OCI-LY1 (cell line): ENCODE measurements around the gene FBXW4.

Experiments used
- H2AFZ ChIP-seq: fragments of 200-600 bp; sonication (generic), shearing (Covaris generic); 2 replicates; pipeline ENCODE4 v1.6.0; 2014; ENCODE audit warnings: antibody characterized with exemption, mild to moderate bottlenecking, low read length
- H3F3A ChIP-seq: fragments of 200-600 bp; sonication (generic), shearing (Covaris generic); 2 replicates; pipeline ENCODE4 v1.6.0; 2014; ENCODE audit warnings: mild to moderate bottlenecking, antibody characterized with exemption, low read length, moderate library complexity; ENCODE audit not compliant: insufficient read depth
- H3K27ac ChIP-seq: fragments of 200-600 bp; sonication (generic); 2 replicates; pipeline ENCODE4 v1.5.1; 2014; ENCODE audit warnings: low read length, mixed run types, mild to moderate bottlenecking, low read depth; ENCODE audit not compliant: poor library complexity, severe bottlenecking
- H3K27me3 ChIP-seq: fragments of 200-600 bp; sonication (generic); 2 replicates; pipeline ENCODE4 v1.6.0; 2014; ENCODE audit warnings: antibody characterized with exemption, mild to moderate bottlenecking, low read length, moderate library complexity; ENCODE audit not compliant: insufficient read depth
- H3K36me3 ChIP-seq: fragments of 200-600 bp; sonication (generic); 2 replicates; pipeline ENCODE4 v1.6.1; 2014; ENCODE audit warnings: mild to moderate bottlenecking, antibody characterized with exemption, low read length, moderate library complexity, mixed read lengths; ENCODE audit not compliant: insufficient read depth
- H3K4me1 ChIP-seq: fragments of 200-600 bp; sonication (generic); 2 replicates; pipeline ENCODE4 v1.5.1; 2014; ENCODE audit warnings: mild to moderate bottlenecking, low read length, moderate library complexity; ENCODE audit not compliant: insufficient read depth, severe bottlenecking
- H3K4me2 ChIP-seq: fragments of 200-600 bp; sonication (generic), shearing (Covaris generic); 2 replicates; pipeline ENCODE4 v1.6.1; 2014; ENCODE audit warnings: low read length
- H3K4me3 ChIP-seq: fragments of 200-600 bp; sonication (generic); 2 replicates; pipeline ENCODE4 v1.5.1; 2014; ENCODE audit warnings: low read length, low read depth, mild to moderate bottlenecking, mixed read lengths; ENCODE audit not compliant: poor library complexity, severe bottlenecking
- H3K79me2 ChIP-seq: fragments of 200-600 bp; shearing (Covaris generic); 2 replicates; pipeline ENCODE4 v1.6.1; 2016; ENCODE audit warnings: mixed run types, low read length, mixed read lengths; ENCODE audit not compliant: insufficient read depth
- H3K9ac ChIP-seq: fragments of 200-600 bp; sonication (generic), shearing (Covaris generic); 2 replicates; pipeline ENCODE4 v1.6.1; 2014; ENCODE audit warnings: mild to moderate bottlenecking, low read length, mixed read lengths
- H3K9me2 ChIP-seq: fragments of 200-600 bp; sonication (generic), shearing (Covaris generic); 2 replicates; pipeline ENCODE4 v1.6.1; 2014; ENCODE audit warnings: low read depth, mild to moderate bottlenecking, low read length, mixed read lengths
- H3K9me3 ChIP-seq: fragments of 200-600 bp; shearing (Covaris generic); 2 replicates; pipeline ENCODE4 v1.6.1; 2014; ENCODE audit warnings: low read length, mixed read lengths
- H4K20me1 ChIP-seq: fragments of 200-600 bp; sonication (generic), shearing (Covaris generic); 2 replicates; pipeline ENCODE4 v1.6.0; 2016; ENCODE audit warnings: mild to moderate bottlenecking, low read length; ENCODE audit not compliant: insufficient read depth
- EZH2 ChIP-seq: fragments of 200-600 bp; sonication (generic), shearing (Covaris generic); IDR thresholded peaks from 2 replicates; pipeline ENCODE4 v1.8.0; 2017; ENCODE audit warnings: borderline replicate concordance, mixed run types, mild to moderate bottlenecking, antibody characterized with exemption, low read length, moderate library complexity, mixed read lengths
- TF ChIP-seq, protein P1 (sequence below): fragments of 200-600 bp; sonication (generic), shearing (Covaris generic); IDR thresholded peaks from 2 replicates; pipeline ENCODE4 v1.5.1; 2017; ENCODE audit warnings: mild to moderate bottlenecking, antibody characterized with exemption, low read length, moderate library complexity, mixed read lengths

Gene FBXW4

DNA sequence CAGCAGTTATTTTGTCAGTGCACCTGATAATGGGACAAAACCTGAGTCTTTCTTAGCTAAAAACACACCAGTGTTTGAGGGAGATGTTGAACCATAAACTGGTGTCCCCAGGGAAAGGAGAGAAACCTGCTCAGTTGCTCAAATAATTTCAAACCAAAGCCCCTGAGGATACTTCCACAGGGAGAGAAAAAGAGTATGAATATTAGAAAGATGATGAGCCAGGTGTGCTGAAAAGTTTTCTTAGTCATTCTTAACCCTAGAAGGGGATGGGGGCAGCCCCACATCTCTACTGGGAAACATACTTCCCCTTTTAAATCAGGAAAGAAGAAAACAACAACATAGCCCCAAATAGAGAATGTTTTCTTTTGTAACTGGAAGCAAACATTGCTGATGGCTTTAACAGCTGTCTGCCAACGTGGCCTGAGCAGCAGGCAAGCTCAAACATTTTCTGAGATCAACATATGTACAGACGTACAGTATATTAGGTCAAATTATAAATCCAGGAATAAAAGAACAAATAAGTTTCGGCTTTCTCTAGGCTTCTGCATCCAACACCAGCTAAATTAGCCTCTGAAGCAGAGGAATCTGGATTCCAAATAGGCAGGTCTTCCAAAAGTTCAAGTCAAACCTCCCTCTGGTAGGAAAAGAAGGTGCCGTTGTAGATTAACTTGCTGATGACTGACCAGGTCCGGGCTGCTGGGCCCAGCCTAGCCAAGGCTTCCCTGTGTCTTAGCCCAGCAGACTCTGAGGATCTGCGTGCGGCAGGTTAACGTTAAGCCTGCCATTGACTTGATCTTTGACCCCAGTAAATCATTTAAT is 30.5 kb upstream of the FBXW4 start:
- Histone ChIP-seq H3K9me2 (no peaks in the 10 kb centered on the region), H3K9ac (no peak overlapping the region), H3K9me3 (no peaks in the 10 kb centered on the region), H4K20me1 (no peaks in the 10 kb centered on the region), H3K27me3 (no peaks in the 10 kb centered on the region), H3K4me1 (no peaks in the 10 kb centered on the region), H3K27ac (no peak overlapping the region), H3K79me2 (no peaks in the 10 kb centered on the region), H3F3A (no peaks in the 10 kb centered on the region), H2AFZ (no peak overlapping the region), H3K36me3 (no peaks in the 10 kb centered on the region), H3K4me2 (no peak overlapping the region), H3K4me3 (no peak overlapping the region)
- TF ChIP-seq, protein P1, sequence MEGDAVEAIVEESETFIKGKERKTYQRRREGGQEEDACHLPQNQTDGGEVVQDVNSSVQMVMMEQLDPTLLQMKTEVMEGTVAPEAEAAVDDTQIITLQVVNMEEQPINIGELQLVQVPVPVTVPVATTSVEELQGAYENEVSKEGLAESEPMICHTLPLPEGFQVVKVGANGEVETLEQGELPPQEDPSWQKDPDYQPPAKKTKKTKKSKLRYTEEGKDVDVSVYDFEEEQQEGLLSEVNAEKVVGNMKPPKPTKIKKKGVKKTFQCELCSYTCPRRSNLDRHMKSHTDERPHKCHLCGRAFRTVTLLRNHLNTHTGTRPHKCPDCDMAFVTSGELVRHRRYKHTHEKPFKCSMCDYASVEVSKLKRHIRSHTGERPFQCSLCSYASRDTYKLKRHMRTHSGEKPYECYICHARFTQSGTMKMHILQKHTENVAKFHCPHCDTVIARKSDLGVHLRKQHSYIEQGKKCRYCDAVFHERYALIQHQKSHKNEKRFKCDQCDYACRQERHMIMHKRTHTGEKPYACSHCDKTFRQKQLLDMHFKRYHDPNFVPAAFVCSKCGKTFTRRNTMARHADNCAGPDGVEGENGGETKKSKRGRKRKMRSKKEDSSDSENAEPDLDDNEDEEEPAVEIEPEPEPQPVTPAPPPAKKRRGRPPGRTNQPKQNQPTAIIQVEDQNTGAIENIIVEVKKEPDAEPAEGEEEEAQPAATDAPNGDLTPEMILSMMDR = no peak
- no peak for TF ChIP-seq EZH2

DNA sequence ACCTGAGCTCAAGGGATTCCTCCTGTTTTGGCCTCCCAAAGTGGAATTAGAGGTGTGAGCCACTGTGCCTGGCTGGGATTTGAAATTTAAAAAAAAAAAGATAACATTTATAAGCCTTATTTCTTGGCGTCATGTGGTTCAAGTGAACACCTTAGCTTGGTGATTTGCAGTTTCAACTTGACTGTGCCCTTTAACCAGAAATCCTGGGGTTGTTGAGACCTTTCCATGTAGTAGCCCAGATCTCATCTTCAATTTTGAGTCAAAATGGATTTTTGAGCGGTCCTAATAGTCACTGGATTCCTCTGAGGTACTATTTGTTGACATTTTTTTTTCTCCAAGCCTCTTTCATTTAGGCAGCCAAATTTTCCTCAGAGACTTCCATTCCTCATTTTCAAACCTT is 29.5 kb upstream of the FBXW4 start:
- Histone ChIP-seq H3K4me2 (no peak overlapping the region), H2AFZ (no peak overlapping the region), H4K20me1 (no peaks in the 10 kb centered on the region), H3K9me3 (no peaks in the 10 kb centered on the region), H3F3A (no peaks in the 10 kb centered on the region), H3K27me3 (no peaks in the 10 kb centered on the region), H3K27ac (no peak overlapping the region), H3K4me3 (no peak overlapping the region), H3K4me1 (no peaks in the 10 kb centered on the region), H3K9ac (no peak overlapping the region), H3K9me2 (no peaks in the 10 kb centered on the region), H3K79me2 (no peaks in the 10 kb centered on the region), H3K36me3 (no peaks in the 10 kb centered on the region)
- TF ChIP-seq, protein P1 = no peak
- no peak for TF ChIP-seq EZH2

DNA sequence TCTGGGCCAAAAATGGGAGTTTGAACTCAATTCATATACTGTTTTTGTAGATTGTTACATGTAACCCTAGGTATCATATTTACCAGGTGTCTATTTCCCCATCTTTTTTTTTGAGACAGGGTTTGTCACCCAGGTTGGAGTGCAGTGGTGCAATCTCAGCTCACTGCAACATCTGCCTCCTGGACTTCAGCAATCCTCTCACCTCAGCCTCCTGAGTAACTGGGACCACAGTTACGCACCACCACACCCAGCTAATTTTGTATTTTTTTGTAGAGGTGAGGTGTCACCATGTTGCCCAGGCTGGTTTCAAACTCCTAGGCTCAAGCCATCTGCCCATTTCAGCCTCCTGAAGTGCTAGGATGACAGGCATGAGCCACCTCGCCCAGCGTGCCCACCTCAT is 28.2 kb upstream of the FBXW4 start:
- no peak overlapping the region for H3K4me3 ChIP-seq
- no peak for TF ChIP-seq EZH2
- TF ChIP-seq, protein P1 = no peak
- no peak overlapping the region for H3K4me2 ChIP-seq
- H3K27ac ChIP-seq = no peak overlapping the region
- no peaks in the 10 kb centered on the region for H3K79me2 ChIP-seq
- H4K20me1 ChIP-seq = no peaks in the 10 kb centered on the region
- no peaks in the 10 kb centered on the region for H3K27me3 ChIP-seq
- no peaks in the 10 kb centered on the region for H3K36me3 ChIP-seq
- no peak overlapping the region for H2AFZ ChIP-seq
- H3F3A ChIP-seq = no peaks in the 10 kb centered on the region
- H3K4me1 ChIP-seq = no peaks in the 10 kb centered on the region
- no peak overlapping the region for H3K9ac ChIP-seq
- no peaks in the 10 kb centered on the region for H3K9me3 ChIP-seq
- no peaks in the 10 kb centered on the region for H3K9me2 ChIP-seq
